NCI-H146 treated with DMSO at 0.1 percent for 48 hours (cell line): ENCODE measurements around the gene SZT2.
"Not testable (repeated sequence)": the region's sequence is repeated elsewhere in the genome, so short reads cannot be mapped to it uniquely, and the experiment has no call there.

Source experiments
- DNase-seq: peaks from one replicate; lab custom pipeline; 2025; ENCODE audit not compliant: unreplicated experiment; lab: John Stamatoyannopoulos, UW

SZT2 gene

GRCh38 chr1:43484367-43484766 lies 94.7 kb downstream of the SZT2 start:
- no peak for DNase-seq

GRCh38 chr1:43488165-43488564 lies 98.5 kb downstream of the SZT2 start:
- DNase-seq, result no peak

GRCh38 chr1:43491061-43491460 lies 101.4 kb downstream of the SZT2 start:
- DNase-seq, result no peak

GRCh38 chr1:43492826-43493225 lies 103.1 kb downstream of the SZT2 start:
- DNase-seq, result no peak

GRCh38 chr1:43493661-43494450 lies 104.2 kb downstream of the SZT2 start:
- DNase-seq, result no peak

GRCh38 chr1:43495204-43495603 lies 105.5 kb downstream of the SZT2 start:
- DNase-seq, result no peak

GRCh38 chr1:43499898-43500297 lies 110.2 kb downstream of the SZT2 start:
- DNase-seq, result no peak

GRCh38 chr1:43501806-43502205 lies 112.1 kb downstream of the SZT2 start:
- DNase-seq, result not testable (repeated sequence)

GRCh38 chr1:43503534-43503933 lies 113.8 kb downstream of the SZT2 start:
- DNase-seq, result no peak
